HUES6 (cell line): ENCODE data around the gene GUCY1A1.

Experiments
- H3K27ac ChIP-seq: 2 replicates; pipeline ENCODE4 v1.7.0; 2013; ENCODE audit warnings: low read depth, mild to moderate bottlenecking, low read length, inconsistent platforms
- H3K27me3 ChIP-seq: 2 replicates; pipeline ENCODE4 v1.6.1; 2013; ENCODE audit warnings: low read length; ENCODE audit not compliant: control insufficient read depth, insufficient read depth
- H3K36me3 ChIP-seq: 2 replicates; pipeline ENCODE4 v1.6.1; 2013; ENCODE audit warnings: low read length; ENCODE audit not compliant: control insufficient read depth, insufficient read depth
- H3K4me1 ChIP-seq: 2 replicates; pipeline ENCODE4 v1.6.1; 2013; ENCODE audit warnings: low read length; ENCODE audit not compliant: control insufficient read depth, insufficient read depth
- H3K4me3 ChIP-seq: 2 replicates; pipeline ENCODE4 v1.5.1; 2013; ENCODE audit warnings: low read depth, low read length
- H3K9ac ChIP-seq: one replicate; pipeline ENCODE4 v1.6.1; 2013; ENCODE audit warnings: mild to moderate bottlenecking, low read length
- H3K9me3 ChIP-seq: 2 replicates; pipeline ENCODE4 v1.6.1; 2013; ENCODE audit warnings: low read depth, low read length; ENCODE audit not compliant: control insufficient read depth, insufficient read depth

Gene GUCY1A1

DNA sequence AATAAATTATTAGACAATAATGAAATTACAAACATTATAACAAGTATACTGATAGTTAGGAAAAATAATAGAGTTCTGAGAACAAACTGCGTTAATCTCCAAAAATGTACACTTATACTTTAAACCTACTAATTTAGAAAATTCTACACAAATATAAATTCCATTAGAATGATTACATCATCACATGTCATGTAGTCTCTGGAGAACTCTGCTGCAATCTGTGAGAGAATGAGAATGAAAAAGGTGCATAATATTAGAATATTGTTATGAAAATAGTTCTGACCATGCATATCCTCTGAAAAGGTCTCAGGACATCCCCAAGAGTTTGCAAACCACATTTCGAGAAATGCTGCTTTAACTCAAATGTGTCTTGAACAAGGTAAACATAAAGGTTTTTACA, 11.4 kb downstream of the GUCY1A1 start:
- no peaks in the 10 kb centered on the region for H3K4me1 ChIP-seq
- no peaks in the 10 kb centered on the region for H3K36me3 ChIP-seq
- no peaks in the 10 kb centered on the region for H3K9me3 ChIP-seq
- H3K27ac ChIP-seq = no peak overlapping the region
- no peak overlapping the region for H3K4me3 ChIP-seq
- H3K9ac ChIP-seq = no peak overlapping the region
- H3K27me3 ChIP-seq = peaks cover 10% of the 10 kb centered on the region

DNA sequence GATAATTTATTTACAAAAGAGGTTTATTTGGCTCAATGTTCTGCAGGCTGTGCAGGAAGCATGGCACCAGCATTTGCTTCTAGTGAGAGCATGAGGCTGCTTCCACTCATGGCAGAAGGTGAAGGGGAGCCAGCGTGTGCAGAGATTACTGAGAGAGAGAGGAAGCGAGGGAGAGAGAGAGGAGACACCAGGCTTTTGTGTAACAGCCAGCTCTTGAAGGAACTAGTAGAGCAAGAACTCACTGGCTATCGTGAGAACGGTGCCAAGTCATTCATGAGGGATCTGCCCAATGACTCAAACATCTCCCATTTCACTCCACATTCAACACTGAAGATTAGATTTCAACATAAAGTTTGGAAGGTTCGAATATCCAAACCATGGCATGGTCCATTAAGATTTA, 12.7 kb downstream of the GUCY1A1 start:
- H3K4me3 ChIP-seq = no peak overlapping the region
- H3K36me3 ChIP-seq = no peaks in the 10 kb centered on the region
- H3K4me1 ChIP-seq = no peaks in the 10 kb centered on the region
- no peaks in the 10 kb centered on the region for H3K27me3 ChIP-seq
- H3K9ac ChIP-seq = no peak overlapping the region
- H3K27ac ChIP-seq = no peak overlapping the region
- H3K9me3 ChIP-seq = no peaks in the 10 kb centered on the region

DNA sequence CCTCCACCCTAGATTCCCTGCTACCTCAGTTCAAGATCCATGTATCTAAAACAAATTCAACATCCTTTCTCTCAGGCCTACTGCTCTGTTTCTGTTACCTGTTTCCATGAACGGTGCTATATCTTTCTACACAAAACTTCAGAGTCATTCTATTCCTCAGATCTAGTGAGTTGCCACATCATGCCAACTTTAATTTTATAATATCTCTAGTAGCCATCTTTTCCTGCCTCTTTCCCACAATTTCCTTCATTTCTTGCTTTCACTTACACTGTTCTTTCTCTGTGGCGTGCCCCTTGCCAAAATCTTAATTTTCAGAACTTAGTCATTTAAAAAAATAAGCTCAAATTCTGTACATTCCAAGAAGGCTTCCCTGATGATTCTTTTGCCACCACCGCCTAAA, 15.2 kb downstream of the GUCY1A1 start:
- Histone ChIP-seq H3K9ac (no peak overlapping the region), H3K27me3 (no peaks in the 10 kb centered on the region), H3K36me3 (no peaks in the 10 kb centered on the region), H3K4me3 (no peak overlapping the region), H3K9me3 (no peaks in the 10 kb centered on the region), H3K4me1 (no peaks in the 10 kb centered on the region), H3K27ac (no peak overlapping the region)

DNA sequence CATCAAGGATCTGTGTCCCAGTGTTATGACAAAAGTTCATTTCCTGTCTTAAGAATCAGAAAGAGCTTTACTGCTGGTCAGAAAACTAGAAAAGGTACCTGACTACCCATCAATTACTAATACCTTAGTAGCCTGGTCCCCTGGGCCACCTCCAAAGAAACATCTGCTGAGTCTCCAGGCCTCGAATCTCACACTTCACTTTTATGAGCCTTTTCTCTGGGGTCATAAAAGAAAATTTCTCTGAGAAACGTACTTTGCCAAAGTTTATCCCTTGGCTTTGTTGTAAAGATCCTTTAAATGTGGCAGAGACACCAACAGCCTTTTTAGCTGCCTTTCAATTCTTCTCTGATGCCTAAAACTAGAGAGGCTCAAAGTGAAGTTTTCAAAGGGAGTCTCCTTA, 17.8 kb downstream of the GUCY1A1 start:
- H3K36me3 ChIP-seq = no peaks in the 10 kb centered on the region
- H3K27me3 ChIP-seq = no peaks in the 10 kb centered on the region

DNA sequence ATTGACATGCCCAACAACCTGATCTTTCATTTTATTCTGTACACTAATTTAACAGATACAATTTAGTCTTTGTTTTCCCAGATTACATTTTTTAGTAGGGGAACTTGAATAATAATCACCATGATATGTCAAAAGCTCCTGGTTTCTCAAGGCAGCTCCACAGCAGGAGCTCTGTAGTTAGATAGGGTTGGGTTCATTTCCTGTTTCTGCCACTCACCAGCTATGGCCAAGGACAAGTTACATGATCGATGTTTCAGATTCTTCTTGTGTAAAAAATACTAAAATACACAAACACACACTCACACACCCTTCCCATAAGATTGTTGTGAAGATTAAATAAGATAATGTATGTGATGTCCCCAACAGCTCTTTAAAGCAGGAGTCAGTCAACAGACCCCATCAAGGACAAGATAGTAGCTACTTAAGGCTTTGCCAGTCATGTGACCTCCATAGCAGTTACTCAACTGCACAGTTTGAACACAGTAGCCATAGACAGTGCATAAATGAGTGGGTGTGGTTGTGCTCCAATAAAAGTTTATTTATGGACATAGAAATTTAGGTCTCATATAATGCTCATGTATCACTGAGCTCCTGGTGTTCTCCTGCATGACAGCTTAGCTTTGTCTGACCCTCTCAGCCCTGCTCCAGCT, 18.4 kb downstream of the GUCY1A1 start:
- H3K27me3 ChIP-seq = no peaks in the 10 kb centered on the region
- no peaks in the 10 kb centered on the region for H3K9me3 ChIP-seq
- no peaks in the 10 kb centered on the region for H3K4me1 ChIP-seq
- no peak overlapping the region for H3K9ac ChIP-seq
- H3K27ac ChIP-seq = no peak overlapping the region
- H3K4me3 ChIP-seq = no peak overlapping the region
- H3K36me3 ChIP-seq = no peaks in the 10 kb centered on the region

More for the DNA sequence above, 17.8 kb downstream of the GUCY1A1 start:
- Histone ChIP-seq H3K9me3 (no peaks in the 10 kb centered on the region), H3K9ac (no peak overlapping the region), H3K4me1 (no peaks in the 10 kb centered on the region), H3K4me3 (no peak overlapping the region), H3K27ac (no peak overlapping the region)

DNA sequence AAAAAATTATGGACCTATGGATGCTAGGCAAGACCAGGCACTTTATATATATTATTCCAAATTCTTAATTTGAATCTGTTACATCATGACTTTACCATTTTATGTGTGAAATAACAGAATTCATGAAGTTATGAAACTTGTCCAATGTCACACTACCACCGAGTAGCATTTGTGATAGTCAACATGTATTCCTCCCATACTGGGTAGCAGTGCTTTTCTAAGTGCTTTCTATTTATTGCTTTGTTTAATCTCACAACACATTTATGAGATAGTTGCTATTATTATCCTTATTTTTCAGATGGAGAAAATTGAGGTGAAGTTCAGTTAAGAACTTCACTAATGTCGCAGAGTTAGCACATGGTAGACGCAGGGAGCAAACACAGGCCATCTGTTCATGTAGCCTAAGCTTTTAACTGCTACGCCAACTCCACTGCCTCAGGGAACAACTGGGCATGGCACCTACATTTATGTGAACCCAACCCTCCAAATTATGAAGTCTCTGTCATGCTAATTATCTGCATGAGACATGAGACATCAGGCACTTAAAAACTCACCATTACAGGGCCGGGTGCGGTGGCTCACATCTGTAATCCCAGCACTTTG, 20.8 kb downstream of the GUCY1A1 start:
- Histone ChIP-seq H3K9ac (no peak overlapping the region), H3K36me3 (no peaks in the 10 kb centered on the region), H3K4me3 (no peak overlapping the region), H3K4me1 (no peaks in the 10 kb centered on the region), H3K27me3 (no peaks in the 10 kb centered on the region), H3K9me3 (no peaks in the 10 kb centered on the region), H3K27ac (no peak overlapping the region)

DNA sequence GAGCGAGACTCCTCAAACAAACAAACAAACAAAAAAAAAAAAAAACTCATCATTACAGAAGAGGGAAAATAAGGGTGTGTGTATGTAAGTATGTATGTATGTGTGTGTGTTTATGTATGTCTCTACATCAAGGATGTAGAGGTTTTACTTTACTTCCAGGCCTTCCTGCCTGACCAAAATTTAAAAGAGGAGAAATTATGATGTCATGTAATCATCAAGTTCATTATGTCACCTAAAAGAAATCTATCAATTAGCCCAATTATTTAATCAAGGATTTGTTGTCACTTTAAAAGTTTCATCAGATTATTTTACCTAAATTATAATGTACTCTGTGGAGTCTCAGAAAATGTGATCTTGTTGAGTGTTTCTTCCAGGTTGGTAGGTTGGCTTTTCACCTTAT, 21.6 kb downstream of the GUCY1A1 start:
- no peaks in the 10 kb centered on the region for H3K36me3 ChIP-seq
- no peaks in the 10 kb centered on the region for H3K4me1 ChIP-seq
- H3K9ac ChIP-seq = no peak overlapping the region
- no peak overlapping the region for H3K27ac ChIP-seq
- H3K4me3 ChIP-seq = no peak overlapping the region
- H3K27me3 ChIP-seq = no peaks in the 10 kb centered on the region
- H3K9me3 ChIP-seq = no peaks in the 10 kb centered on the region

DNA sequence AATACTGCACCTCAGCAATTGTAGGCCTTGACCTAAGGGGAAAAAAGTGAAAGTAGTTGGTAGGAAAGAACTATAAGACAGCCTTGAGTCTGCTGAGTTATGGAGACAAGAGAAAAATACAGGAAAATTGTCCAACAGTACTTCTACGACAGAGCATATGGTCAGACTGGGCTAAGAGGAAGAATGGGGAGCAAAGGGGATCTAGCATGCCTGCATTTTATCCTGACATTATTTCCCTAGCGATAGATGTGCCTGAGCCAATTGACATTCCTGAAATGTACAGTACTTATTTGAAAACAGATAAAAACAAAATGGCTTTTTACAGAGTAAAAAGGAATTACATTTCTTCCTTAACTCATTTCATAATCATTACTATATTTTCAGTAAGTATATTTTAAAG, 22.2 kb downstream of the GUCY1A1 start:
- H3K9ac ChIP-seq = no peak overlapping the region
- no peak overlapping the region for H3K4me3 ChIP-seq
- H3K27me3 ChIP-seq = no peaks in the 10 kb centered on the region
- H3K27ac ChIP-seq = no peak overlapping the region
- H3K9me3 ChIP-seq = no peaks in the 10 kb centered on the region
- no peaks in the 10 kb centered on the region for H3K36me3 ChIP-seq
- H3K4me1 ChIP-seq = no peaks in the 10 kb centered on the region

DNA sequence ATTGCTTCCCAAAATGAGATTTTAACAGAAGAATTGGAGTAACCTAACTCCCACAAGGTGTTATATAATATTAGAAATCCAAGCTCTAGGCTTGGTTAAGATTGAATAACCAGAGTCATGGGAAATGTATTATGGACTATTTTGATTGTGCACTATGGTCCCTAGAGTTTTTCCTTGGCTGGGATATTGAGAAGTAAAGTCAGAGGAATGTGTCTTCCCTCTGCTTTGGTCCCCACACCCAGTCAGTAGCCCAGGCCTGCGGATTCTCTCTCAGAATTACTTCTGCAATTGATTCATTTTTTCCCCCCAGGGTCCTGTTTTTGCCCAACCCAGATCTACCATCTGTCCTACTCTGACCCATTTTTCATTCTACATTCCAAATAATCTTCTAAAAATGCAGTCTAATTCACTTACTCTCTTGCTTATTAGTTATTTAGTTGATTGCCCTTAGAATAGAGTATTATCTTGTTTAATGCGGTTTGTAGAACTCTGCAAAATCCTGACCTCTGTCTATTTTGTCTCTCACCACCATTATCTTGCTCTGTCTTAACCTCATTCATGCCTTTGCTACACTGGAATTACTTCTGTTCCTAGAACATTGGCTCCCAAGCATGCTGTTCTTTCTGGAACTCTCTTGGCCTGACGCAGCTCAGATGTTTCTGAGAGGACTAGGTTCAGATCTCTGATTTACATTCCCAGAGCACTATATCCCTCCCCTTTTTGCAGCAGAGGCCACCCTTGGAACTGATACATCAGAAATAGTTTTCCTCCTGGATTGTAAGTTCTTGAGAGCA, 23.6 kb downstream of the GUCY1A1 start:
- Histone ChIP-seq H3K4me1 (no peaks in the 10 kb centered on the region), H3K36me3 (no peaks in the 10 kb centered on the region), H3K4me3 (no peak overlapping the region), H3K9me3 (no peaks in the 10 kb centered on the region), H3K9ac (no peak overlapping the region), H3K27ac (no peak overlapping the region), H3K27me3 (no peaks in the 10 kb centered on the region)

DNA sequence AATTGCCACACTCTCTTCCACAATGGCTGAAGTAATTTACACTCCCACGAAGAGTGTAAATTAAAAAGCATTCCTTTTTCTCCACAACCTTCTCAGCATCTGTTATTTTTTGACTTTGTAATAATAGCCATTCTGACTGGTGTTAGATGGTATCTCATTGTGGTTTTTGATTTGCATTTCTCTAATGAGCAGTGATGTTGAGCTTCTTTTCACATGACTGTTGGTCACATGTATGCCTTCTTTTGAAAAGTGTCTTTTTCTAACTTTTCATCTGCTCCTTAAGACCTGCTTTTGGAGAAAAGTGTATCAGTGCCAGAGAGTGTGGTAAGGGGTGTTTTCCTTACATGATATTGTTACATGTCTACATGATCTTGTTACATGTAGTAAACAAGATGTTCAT, 25.7 kb downstream of the GUCY1A1 start:
- no peak overlapping the region for H3K27ac ChIP-seq
- H3K36me3 ChIP-seq = no peaks in the 10 kb centered on the region
- no peaks in the 10 kb centered on the region for H3K27me3 ChIP-seq
- H3K4me1 ChIP-seq = no peaks in the 10 kb centered on the region
- H3K9me3 ChIP-seq = no peaks in the 10 kb centered on the region
- no peak overlapping the region for H3K4me3 ChIP-seq
- H3K9ac ChIP-seq = no peak overlapping the region

DNA sequence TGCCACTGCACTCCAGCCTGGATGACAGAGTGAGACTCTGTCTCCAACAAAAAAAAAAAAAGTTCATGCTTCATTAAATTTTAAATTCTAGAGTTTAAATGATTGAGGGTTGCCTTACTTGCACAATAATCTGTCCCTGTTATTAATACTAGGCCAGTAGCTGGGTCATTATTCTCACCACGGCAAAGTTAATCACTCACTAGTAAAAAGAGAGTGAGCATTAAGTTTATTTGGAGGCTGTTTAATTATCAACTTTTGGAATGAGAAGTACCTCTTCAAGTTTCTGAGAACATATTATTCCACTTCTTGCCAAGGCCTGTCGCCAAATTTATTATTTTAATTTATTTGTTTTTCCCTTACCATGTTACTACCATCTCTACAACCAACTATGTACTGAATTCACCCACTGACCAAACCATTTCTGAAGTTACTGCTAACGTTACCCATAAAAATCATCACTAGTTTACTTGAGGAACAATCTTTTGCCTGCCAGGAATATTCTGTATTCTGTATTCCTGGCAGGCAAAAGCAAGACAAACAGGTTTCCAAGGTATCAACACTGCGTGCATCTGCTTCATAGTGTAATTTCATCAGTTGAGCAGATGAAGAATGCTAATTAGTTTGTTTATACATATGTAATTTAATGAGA, 26.5 kb downstream of the GUCY1A1 start:
- peaks cover 2% of the 10 kb centered on the region; the same call in 1 of the 2 replicates for H3K27me3 ChIP-seq
- H3K4me1 ChIP-seq = no peaks in the 10 kb centered on the region
- no peaks in the 10 kb centered on the region for H3K9me3 ChIP-seq
- H3K36me3 ChIP-seq = no peaks in the 10 kb centered on the region
- H3K4me3 ChIP-seq = no peak overlapping the region
- H3K27ac ChIP-seq = no peak overlapping the region
- no peak overlapping the region for H3K9ac ChIP-seq
